ENCODE data around the gene SBDS.
"Not testable (repeated sequence)": the region's sequence is repeated elsewhere in the genome, so short reads cannot be mapped to it uniquely, and the experiment has no call there.

Gene SBDS

GRCh38 chr7:66995050-66995776 lies at the start of gene SBDS:
SBDS (minus strand) TSS chr7:66995586; CDS start chr7:66995417, 169 bp downstream.
- in situ Hi-C loops (cut with HindIII; ENCODE audit: low sequenced_read_pairs): not testable (repeated sequence)

GRCh38 chr7:67043559-67043930 lies 48.2 kb upstream of the SBDS start:
- in situ Hi-C loops (cut with HindIII; ENCODE audit: low sequenced_read_pairs): not testable (repeated sequence)

GRCh38 chr7:67042781-67043558 lies 47.6 kb upstream of the SBDS start:
- in situ Hi-C loops (cut with HindIII; ENCODE audit: low sequenced_read_pairs): not testable (repeated sequence)

GRCh38 chr7:67040832-67041231 lies 45.4 kb upstream of the SBDS start:
- in situ Hi-C loops (cut with HindIII; ENCODE audit: low sequenced_read_pairs): not testable (repeated sequence)

- in situ Hi-C loops (cut with HindIII; ENCODE audit: low sequenced_read_pairs): not testable (repeated sequence)
Measured at GRCh38 chr7:67036432-67037395, 41.3 kb upstream of the SBDS start.

- in situ Hi-C loops (cut with HindIII; ENCODE audit: low sequenced_read_pairs): no loop called here
Measured at GRCh38 chr7:67033251-67033650, 37.9 kb upstream of the SBDS start.

GRCh38 chr7:67031685-67032084 lies 36.3 kb upstream of the SBDS start:
- in situ Hi-C loops (cut with HindIII; ENCODE audit: low sequenced_read_pairs): not testable (repeated sequence)

GRCh38 chr7:67025459-67025858 lies 30.1 kb upstream of the SBDS start:
- in situ Hi-C loops (cut with HindIII; ENCODE audit: low sequenced_read_pairs): not testable (repeated sequence)

- in situ Hi-C loops (cut with HindIII; ENCODE audit: low sequenced_read_pairs): no loop called here
Measured at GRCh38 chr7:67022511-67022910, 27.1 kb upstream of the SBDS start.

- in situ Hi-C loops (cut with HindIII; ENCODE audit: low sequenced_read_pairs): no loop called here
Measured at GRCh38 chr7:67021260-67021659, 25.9 kb upstream of the SBDS start.

GRCh38 chr7:67019562-67020390 lies 24.4 kb upstream of the SBDS start:
- in situ Hi-C loops (cut with HindIII; ENCODE audit: low sequenced_read_pairs): no loop called here

- in situ Hi-C loops (cut with HindIII; ENCODE audit: low sequenced_read_pairs): no loop called here
Measured at GRCh38 chr7:67018940-67019339, 23.6 kb upstream of the SBDS start.

GRCh38 chr7:67017971-67018370 lies 22.6 kb upstream of the SBDS start:
- in situ Hi-C loops (cut with HindIII; ENCODE audit: low sequenced_read_pairs): not testable (repeated sequence)

GRCh38 chr7:67014076-67014622 lies 18.8 kb upstream of the SBDS start:
- in situ Hi-C loops (cut with HindIII; ENCODE audit: low sequenced_read_pairs): not testable (repeated sequence)

GRCh38 chr7:67009677-67010076 lies 14.3 kb upstream of the SBDS start:
- in situ Hi-C loops (cut with HindIII; ENCODE audit: low sequenced_read_pairs): not testable (repeated sequence)

GRCh38 chr7:67008260-67008659 lies 12.9 kb upstream of the SBDS start:
- in situ Hi-C loops (cut with HindIII; ENCODE audit: low sequenced_read_pairs): no loop called here

GRCh38 chr7:67006965-67007364 lies 11.6 kb upstream of the SBDS start:
- in situ Hi-C loops (cut with HindIII; ENCODE audit: low sequenced_read_pairs): no loop called here

- in situ Hi-C loops (cut with HindIII; ENCODE audit: low sequenced_read_pairs): not testable (repeated sequence)
Measured at GRCh38 chr7:67004145-67004544, 8.8 kb upstream of the SBDS start.

- in situ Hi-C loops (cut with HindIII; ENCODE audit: low sequenced_read_pairs): not testable (repeated sequence)
Measured at GRCh38 chr7:67000601-67001258, 5.3 kb upstream of the SBDS start.
